ENCODE data around the gene IRF1.
"Not testable (repeated sequence)": the region's sequence is repeated elsewhere in the genome, so short reads cannot be mapped to it uniquely, and the experiment has no call there.

Gene IRF1

GRCh38 chr5:132445930-132446329 is 44.6 kb downstream of the IRF1 start:
- no peak for DNase-seq (ENCODE audit: insufficient read length, low spot score)
- FAIRE-seq: no peak

- DNase-seq (ENCODE audit: insufficient read length, low spot score) (no peak), FAIRE-seq (no peak)
Measured at GRCh38 chr5:132445640-132445923, 45.0 kb downstream of the IRF1 start.

GRCh38 chr5:132444841-132445639 is 45.5 kb downstream of the IRF1 start:
- DNase-seq (ENCODE audit: insufficient read length, low spot score) (no peak), FAIRE-seq (no peak)

- FAIRE-seq (no peak), DNase-seq (ENCODE audit: insufficient read length, low spot score) (no peak)
Measured at GRCh38 chr5:132444061-132444460, 46.5 kb downstream of the IRF1 start.

- DNase-seq (ENCODE audit: insufficient read length, low spot score): no peak
- FAIRE-seq: no peak
Measured at GRCh38 chr5:132439521-132440089, 51.0 kb downstream of the IRF1 start.

GRCh38 chr5:132438917-132439316 is 51.7 kb downstream of the IRF1 start:
- FAIRE-seq (no peak), DNase-seq (ENCODE audit: insufficient read length, low spot score) (no peak)

- DNase-seq (ENCODE audit: insufficient read length, low spot score); FAIRE-seq: not testable (repeated sequence)
Measured at GRCh38 chr5:132438267-132438645, 52.3 kb downstream of the IRF1 start.

- peak; percentile 97 for FAIRE-seq
Measured at GRCh38 chr5:132437604-132438266, 52.8 kb downstream of the IRF1 start.

GRCh38 chr5:132436936-132437335 is 53.6 kb downstream of the IRF1 start:
- FAIRE-seq: no peak
- DNase-seq (ENCODE audit: insufficient read length, low spot score): no peak

More at GRCh38 chr5:132437604-132438266, 52.8 kb downstream of the IRF1 start:
- no peak for DNase-seq (ENCODE audit: insufficient read length, low spot score)

- FAIRE-seq: no peak
- no peak for DNase-seq (ENCODE audit: insufficient read length, low spot score)
Measured at GRCh38 chr5:132435886-132436285, 54.7 kb downstream of the IRF1 start.

GRCh38 chr5:132435447-132435846 is 55.1 kb downstream of the IRF1 start:
- no peak for FAIRE-seq
- DNase-seq (ENCODE audit: insufficient read length, low spot score): no peak

- no peak for FAIRE-seq
Measured at GRCh38 chr5:132434416-132435286, 55.9 kb downstream of the IRF1 start.

GRCh38 chr5:132433141-132433540 is 57.4 kb downstream of the IRF1 start:
- DNase-seq (ENCODE audit: insufficient read length, low spot score) (no peak), FAIRE-seq (no peak)

More at GRCh38 chr5:132434416-132435286, 55.9 kb downstream of the IRF1 start:
- DNase-seq (ENCODE audit: insufficient read length, low spot score): no peak

GRCh38 chr5:132431632-132432031 is 58.9 kb downstream of the IRF1 start:
- peak; percentile 45 for FAIRE-seq
- no peak for DNase-seq (ENCODE audit: insufficient read length, low spot score)
